Ovary (tissue), 9 donors: ENCODE results near the gene TMIGD1. TPM values are rescaled to one million over a fixed set of nuclear protein-coding genes. Genes with fewer than 3 reads are reported as not detected.
A peak's percentile ranks its signal among the peaks of the same experiment; 100 is the strongest.

Experiments used
- DNase-seq, 5 donors: peaks; one replicate each; pipeline ENCODE4 v3.0.0-alpha.2; 2019 to 2020
- H3K27ac ChIP-seq, 2 donors: fragments of 200-600 bp; one replicate each; pipeline versions ENCODE4 v1.5.1 to v1.8.0; 2019 to 2022
- H3K27me3 ChIP-seq: fragments of 200-600 bp; one replicate; pipeline ENCODE4 v1.8.0; 2022
- H3K36me3 ChIP-seq: fragments of 200-600 bp; sonication (generic); one replicate; pipeline ENCODE4 v1.5.1; 2019
- H3K4me1 ChIP-seq: one replicate; pipeline ENCODE4 v1.8.1; 2013; ENCODE audit warnings: mild to moderate bottlenecking, moderate library complexity; ENCODE audit not compliant: insufficient read depth
- H3K4me3 ChIP-seq: fragments of 200-600 bp; sonication (generic); one replicate; pipeline ENCODE4 v1.5.1; 2017
- H3K9me3 ChIP-seq, 2 donors: fragments of 200-600 bp in 1 of 2; sonication (generic) in 1 of 2; one replicate each; pipeline versions ENCODE4 v1.5.1 to v1.8.1; 2013 to 2019; ENCODE audit warnings: mild to moderate bottlenecking in 1 of 2, moderate library complexity in 1 of 2
- CTCF ChIP-seq, 3 donors: fragments of 450-650 bp in 2 of 3; fragments of 200-600 bp in 1 of 3; IDR thresholded peaks; one replicate each; pipeline versions ENCODE4 v1.5.1 to v1.8.0; 2016 to 2022; ENCODE audit warnings: antibody characterized with exemption in 3 of 3, mild to moderate bottlenecking in 1 of 3
- EP300 ChIP-seq: sonication (generic); formaldehyde crosslinking; IDR thresholded peaks from one replicate; pipeline ENCODE4 v1.6.1; 2017; ENCODE audit warnings: antibody characterized with exemption
- POLR2A ChIP-seq: fragments of 450-650 bp; IDR thresholded peaks from one replicate; pipeline ENCODE4 v1.6.1; 2017; ENCODE audit warnings: antibody characterized with exemption, mild to moderate bottlenecking, moderate library complexity
- WGBS, 3 donors: extraction: QIAGEN DNeasy Blood & Tissue Kit in 1 of 3; methylation state at CpG; one replicate each; pipeline versions ENCODE4 v1.1.5 to v1.1.7; 2013 to 2017; 5-methylcytosine and 5-hydroxymethylcytosine counted together
- intact Hi-C, 4 donors: fragments of 100-400 bp; cut with DNase I; formaldehyde crosslinking; loops; one replicate each; pipeline versions ENCODE4 v1.11.0 to v1.15.1; 2022 to 2023
- polyA plus RNA-seq, 2 donors: library from polyadenylated mRNA; stranded (reverse); fragments of 200-250 nt in 1 of 2; fragments of 350-450 nt in 1 of 2; fragmentation: Illumina TruSeq in 1 of 2; extraction: RNeasy Lipid Tissue Mini Kit (QIAGEN cat#74804) in 1 of 2; gene quantifications; one replicate each; pipeline ENCODE4 v1.2.3, GENCODE V29; 2013 to 2014
- total RNA-seq, 7 donors: library from RNA; depleted of rRNA in 2 of 7; stranded (reverse); fragments of >200 nt in 2 of 7; fragmentation: NEBNext Ultra II Directional in 3 of 7; extraction: Animal tissue kit (Norgen Biotek cat#: 25700) in 3 of 7; gene quantifications; one replicate each; pipeline versions ENCODE4 v1.1.0 to v1.2.4, GENCODE V29; 2016 to 2023
- donor health status: DM: no; HTN: no; CAD: no; lungs with moderate emphysema.
- donor health status: DM: no; HTN: no; CAD: no.
- donor health status: Bipolar disorder and iron deficiency.
- donor health status: DM: yes; HTN: yes; CAD: no.
- donor health status: DM: no; HTN: no; CAD: no.
- donor health status: DM: yes; HTN: yes; CAD: no.

Gene TMIGD1
- total and polyA plus RNA-seq, 9 donors, result 0.36 TPM; not detected in 8

GRCh38 chr17:30292286-30292858, 41.5 kb downstream of the TMIGD1 start:
- DNase-seq, result no peak
- Histone ChIP-seq H3K4me3 (peak overlapping the region; percentile 98), H3K27me3 (no peaks in the 10 kb centered on the region), H3K4me1 (no peaks in the 10 kb centered on the region), H3K36me3 (no peaks in the 10 kb centered on the region), H3K9me3 (no peaks in the 10 kb centered on the region), H3K27ac (peak overlapping the region; percentile 62 to 72)
- 27 to 29% (median 28%) methylated on average over 17 of the region's 17 CpGs for WGBS, 3 donors
- intact Hi-C loops, result no loop called here
- TF ChIP-seq EP300 (no peak), POLR2A (no peak)

GRCh38 chr17:30291543-30292285, 42.1 kb downstream of the TMIGD1 start, which contains the start of gene BLMH:
Gene BLMH (minus strand): TSS chr17:30291944. CDS start chr17:30291819, 125 bp downstream.
- intact Hi-C loops, result no loop called here
- Histone ChIP-seq H3K9me3 (no peaks in the 10 kb centered on the region), H3K4me1 (no peaks in the 10 kb centered on the region), H3K36me3 (no peaks in the 10 kb centered on the region), H3K27me3 (no peaks in the 10 kb centered on the region), H3K27ac (peak within 1 kb of the TSS; percentile 62 to 72), H3K4me3 (peak within 1 kb of the TSS; percentile 98)
- peak; percentile 79 to 90 (median 82) for DNase-seq
- peak; percentile 44 for TF ChIP-seq POLR2A
- TF ChIP-seq CTCF (IDR thresholded peaks at IDR 0.05), result no peak
- WGBS, 3 donors, result 1% methylated on average over 28 to 89 of the region's 89 CpGs

GRCh38 chr17:30290696-30291542, 42.9 kb downstream of the TMIGD1 start:
- Histone ChIP-seq H3K27me3 (no peaks in the 10 kb centered on the region), H3K36me3 (no peaks in the 10 kb centered on the region), H3K9me3 (no peaks in the 10 kb centered on the region), H3K27ac (no peak overlapping the region), H3K4me1 (no peaks in the 10 kb centered on the region), H3K4me3 (peak overlapping the region; percentile 98)
- peak; percentile 18 to 60 (median 39) for DNase-seq
- intact Hi-C loops, result no loop called here
- TF ChIP-seq CTCF (IDR thresholded peaks at IDR 0.05) (no peak), POLR2A (no peak), EP300 (no peak)
- 3 to 4% (median 4%) methylated on average over 22 of the region's 22 CpGs for WGBS, 3 donors

GRCh38 chr17:30290077-30290476, 43.8 kb downstream of the TMIGD1 start:
- no peaks in the 10 kb centered on the region for H3K9me3 ChIP-seq
- no peaks in the 10 kb centered on the region for H3K36me3 ChIP-seq
- TF ChIP-seq EP300 (no peak), POLR2A (no peak)
- WGBS, 3 donors, result 79 to 83% (median 83%) methylated on average over 2 of the region's 2 CpGs
- DNase-seq, result no peak
- H3K4me1 ChIP-seq, result no peaks in the 10 kb centered on the region
- H3K27ac ChIP-seq, result no peak overlapping the region
- H3K4me3 ChIP-seq, result no peak overlapping the region
- H3K27me3 ChIP-seq, result no peaks in the 10 kb centered on the region
- intact Hi-C loops, result no loop called here

- Histone ChIP-seq H3K27ac (no peak overlapping the region), H3K9me3 (no peaks in the 10 kb centered on the region), H3K4me3 (no peak overlapping the region), H3K4me1 (no peaks in the 10 kb centered on the region), H3K27me3 (no peaks in the 10 kb centered on the region), H3K36me3 (no peaks in the 10 kb centered on the region)
- TF ChIP-seq EP300 (no peak), POLR2A (no peak), CTCF (IDR thresholded peaks at IDR 0.05) (no peak)
- no peak for DNase-seq
- intact Hi-C loops, result no loop called here
Observed at GRCh38 chr17:30279156-30279555, 54.7 kb downstream of the TMIGD1 start.
